Articular chondrocyte of knee joint (primary cell): ENCODE data around the gene RCOR3. TPM values are rescaled to one million over a fixed set of nuclear protein-coding genes. Genes with fewer than 3 reads are reported as not detected.

Source experiments
- total RNA-seq: library from RNA; depleted of rRNA; stranded (reverse); fragments of >200 nt; gene quantifications from 2 replicates; pipeline ENCODE4 v1.2.3, GENCODE V29; 2012

The RCOR3 gene
- 36.4 and 38.9 TPM in 2 replicates for total RNA-seq

DNA sequence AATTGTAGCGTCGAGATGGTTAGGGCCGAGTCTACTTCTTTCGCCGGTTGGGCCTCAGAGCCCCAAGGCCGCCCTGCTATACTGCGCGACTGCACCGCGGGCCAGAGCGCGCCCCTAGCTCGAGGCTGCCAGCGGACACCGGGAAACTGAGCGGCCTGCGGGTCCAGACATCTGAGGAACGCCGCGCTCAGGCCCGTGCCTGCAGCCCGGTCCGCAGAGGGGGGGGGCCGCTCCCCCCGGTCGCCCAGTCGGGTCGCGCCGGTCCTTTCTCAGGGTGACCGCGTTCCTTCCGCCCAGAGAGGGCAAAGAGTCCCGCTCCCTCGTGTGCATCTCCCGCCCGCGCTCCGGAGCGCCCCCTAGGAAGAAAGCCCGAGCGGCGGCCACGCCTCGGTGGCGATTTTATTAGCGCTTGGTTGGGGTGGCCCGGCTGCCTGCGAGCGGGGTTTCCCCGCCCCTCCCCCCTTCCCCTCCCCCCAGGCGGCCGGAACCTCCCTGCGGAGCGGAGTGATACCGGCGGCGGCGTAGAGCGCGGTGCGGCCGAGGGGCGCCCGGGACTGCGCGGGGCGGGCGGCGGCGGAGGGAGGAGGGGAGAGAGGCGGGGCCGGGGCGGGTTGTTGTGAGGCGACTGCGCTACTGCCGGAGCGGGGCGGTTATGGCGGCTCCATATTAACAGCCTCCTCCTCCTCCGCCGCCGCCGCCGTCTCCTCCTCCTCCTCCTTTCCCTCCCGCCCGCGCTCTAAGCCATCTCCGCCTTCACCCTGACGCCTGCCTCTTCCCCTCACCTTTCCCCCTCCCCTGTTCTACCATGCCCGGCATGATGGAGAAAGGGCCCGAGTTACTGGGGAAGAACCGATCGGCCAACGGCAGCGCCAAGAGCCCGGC is at the start of gene RCOR3:
Gene RCOR3 (plus strand): TSS at position 611 of the 882 bp plus-strand sequence. CDS start 195 bp downstream, at position 806.

DNA sequence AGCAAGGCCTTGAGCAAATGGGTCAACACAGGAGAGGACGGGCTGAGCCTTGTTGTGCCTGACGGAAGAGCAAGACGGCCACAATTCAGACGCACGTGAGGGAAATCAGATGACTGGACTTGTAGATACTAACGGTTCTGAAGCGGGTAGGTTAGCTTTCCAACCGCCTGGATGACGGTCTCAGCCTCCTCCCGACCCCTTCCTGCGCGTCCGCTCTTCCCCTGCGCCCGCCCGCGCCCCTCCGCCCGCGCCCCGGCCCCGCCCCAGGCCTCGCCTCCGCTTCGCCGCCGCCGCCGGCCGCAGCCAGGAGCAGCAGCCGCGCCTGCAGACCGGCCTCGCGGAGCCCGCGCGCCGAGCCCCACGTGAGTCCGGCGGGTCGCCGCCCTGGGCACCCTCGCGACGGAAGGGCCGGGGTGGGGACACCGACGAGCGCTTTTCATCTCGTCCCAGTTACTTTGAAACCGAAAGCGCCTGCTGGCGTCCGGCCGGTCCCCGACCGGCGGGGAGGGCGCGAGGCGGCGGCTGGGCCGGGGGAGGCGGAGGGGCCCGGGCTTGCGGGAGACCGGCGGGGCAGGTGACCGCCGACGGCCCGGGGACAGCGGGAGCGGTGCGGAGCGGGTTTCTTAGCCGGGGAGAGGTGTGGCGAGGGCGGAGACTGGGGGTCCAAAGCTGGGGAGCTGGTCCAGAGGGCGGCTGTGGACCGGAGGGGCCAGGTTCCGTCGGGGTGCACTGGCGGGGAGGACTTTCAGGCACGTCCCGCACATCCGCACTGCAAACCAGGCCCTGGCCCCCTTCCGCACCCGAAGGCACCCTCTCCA is 67.6 kb downstream of the RCOR3 start, which contains the start of gene TRAF5:
Gene TRAF5 (plus strand): TSS at position 306 of the 818 bp plus-strand sequence. CDS start 26,407 bp downstream, outside the sequence.

Other genes with a start within 250 kb of the RCOR3 start
- gene KCNH1, start 125.2 kb upstream of the RCOR3 start, total RNA-seq: 37.0 and 46.4 TPM in 2 replicates
- gene TRAF5, start 67.5 kb downstream of the RCOR3 start, total RNA-seq: 11.7 and 13.7 TPM in 2 replicates
- gene RD3, start 232.8 kb downstream of the RCOR3 start, total RNA-seq: not detected in 2 replicates